Kidney glomerular epithelial cell (primary cell): ENCODE results near the gene SPECC1L.

Experiments used
- DNase-seq: peaks from one replicate; lab custom pipeline; 2025; lab: John Stamatoyannopoulos, UW

The SPECC1L gene

DNA sequence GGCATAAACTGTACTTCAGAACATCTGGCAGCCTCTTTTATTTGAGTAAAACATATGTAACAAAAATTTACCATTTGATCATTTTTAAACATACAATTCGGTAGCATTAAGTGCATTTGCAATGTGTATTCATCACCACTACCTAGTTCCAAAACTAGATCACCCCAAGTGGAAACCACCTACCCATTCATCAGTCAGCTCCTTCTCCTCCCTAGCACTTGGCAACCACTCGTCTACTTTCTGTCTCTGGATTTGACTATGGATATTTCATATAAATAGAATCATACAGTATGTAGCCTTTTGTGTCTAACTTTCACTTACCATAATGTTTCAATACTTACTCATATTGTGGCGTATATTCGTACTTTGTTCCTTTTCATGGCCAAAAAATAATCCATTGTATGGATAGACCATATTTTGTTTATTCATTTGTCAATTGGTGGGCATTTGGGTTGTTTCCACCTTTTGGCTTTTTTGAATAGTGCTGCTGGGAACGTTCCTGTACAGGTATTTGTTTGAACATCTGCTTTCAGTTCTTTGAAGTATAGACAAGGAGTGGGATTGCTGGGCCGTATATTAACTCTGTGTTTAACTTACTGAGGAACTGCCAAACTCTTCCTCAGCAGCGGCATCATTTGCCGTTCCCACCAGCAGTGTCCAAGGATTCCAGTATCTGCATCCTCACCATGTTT lies 129.5 kb downstream of the SPECC1L start:
- DNase-seq = no peak

DNA sequence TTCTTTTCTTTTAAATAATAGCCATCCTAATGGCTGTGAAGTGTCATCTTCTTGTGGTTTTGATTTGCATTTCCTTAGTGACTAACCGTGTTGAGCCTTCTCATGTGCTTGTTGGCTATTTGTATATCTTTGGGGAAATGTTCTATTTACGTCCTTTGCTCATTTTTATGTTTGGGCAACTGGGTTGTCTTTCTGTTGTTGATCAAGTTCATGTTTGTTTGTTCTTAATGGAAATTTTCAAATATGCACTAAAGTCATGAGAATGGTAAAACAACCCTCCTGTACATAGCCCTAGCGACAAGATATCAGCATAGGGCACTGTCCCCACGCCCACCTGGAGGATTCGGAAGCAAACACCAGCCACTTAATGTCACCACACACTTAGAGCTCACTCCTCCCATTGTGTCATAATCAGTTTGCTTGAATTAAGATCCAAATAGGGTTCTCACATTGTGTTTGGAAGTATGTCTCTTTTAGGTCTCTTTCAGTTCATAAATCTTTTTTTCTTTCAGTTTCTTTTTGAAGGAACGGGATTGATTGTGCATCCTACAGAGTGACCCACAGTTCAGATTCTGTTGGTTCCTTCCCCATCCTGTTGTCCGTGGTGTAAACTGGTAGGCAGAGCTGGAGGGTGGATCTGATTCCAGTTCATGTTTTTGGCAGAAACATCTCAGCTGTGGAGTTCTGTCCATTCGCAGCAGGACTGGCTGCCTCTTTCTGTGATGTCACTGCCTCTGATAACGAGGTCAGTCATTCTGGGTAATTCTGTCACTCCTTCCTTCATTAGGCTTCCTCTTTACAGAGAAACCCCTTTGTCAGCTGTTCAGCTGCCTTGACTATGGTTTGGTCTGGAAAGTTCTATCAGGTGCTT lies 130.3 kb downstream of the SPECC1L start:
- no peak for DNase-seq

DNA sequence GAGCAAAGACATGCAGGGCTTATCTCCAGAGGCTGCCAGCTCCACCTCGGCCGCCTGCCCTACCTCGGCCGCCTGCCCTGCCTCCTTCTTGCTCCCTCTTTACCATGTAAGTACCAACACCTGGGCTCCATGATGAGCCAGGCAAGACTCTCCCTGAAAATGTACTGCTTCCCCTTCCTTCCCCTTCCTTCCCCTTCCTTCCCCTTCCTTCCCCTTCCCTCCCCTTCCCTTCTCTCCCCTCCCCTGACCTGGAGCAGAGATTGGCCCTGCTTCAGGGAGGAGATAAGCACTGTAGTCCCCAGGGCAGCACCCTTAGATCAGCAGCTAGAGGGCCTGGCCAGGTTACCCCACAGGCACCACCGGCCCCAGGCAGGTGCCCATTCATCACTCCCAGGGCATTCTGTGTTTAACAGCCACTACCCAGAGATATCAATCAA lies 131.3 kb downstream of the SPECC1L start:
- DNase-seq = no peak

DNA sequence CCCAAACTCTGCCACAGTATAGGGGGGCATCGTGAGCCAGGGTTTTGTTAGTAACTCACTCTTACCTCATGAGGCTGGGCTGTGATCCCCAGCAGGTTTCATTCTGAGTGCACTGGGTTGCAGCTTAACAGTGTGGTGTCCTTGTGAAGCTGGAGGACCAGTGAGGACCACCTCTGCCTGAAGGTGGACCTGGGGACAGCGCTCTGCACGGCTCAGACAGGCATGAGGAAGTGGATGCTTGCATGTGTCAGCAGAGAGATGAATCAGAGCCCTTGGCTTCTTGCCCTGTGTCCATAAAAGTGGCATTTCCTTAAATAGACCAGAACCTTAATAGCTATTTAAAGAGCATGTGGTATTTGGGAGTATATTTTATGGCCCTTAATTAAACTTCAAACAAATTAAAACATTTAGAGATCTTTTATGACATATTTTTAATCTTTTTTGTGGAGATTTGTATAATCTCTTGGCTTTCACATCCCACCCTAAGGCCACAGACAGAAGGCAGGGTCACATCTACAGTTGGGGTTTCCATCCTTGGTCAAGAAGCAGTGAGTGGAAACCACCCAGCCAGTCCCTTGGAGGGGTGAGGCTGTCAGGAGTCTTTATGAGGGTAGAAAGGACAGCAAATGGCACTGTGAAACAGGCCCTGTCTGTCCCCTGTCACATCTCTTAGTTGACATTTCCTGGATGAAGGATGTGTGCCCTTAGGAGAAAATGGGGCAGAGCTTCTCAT lies 132.0 kb downstream of the SPECC1L start:
- peak; percentile 80 for DNase-seq

DNA sequence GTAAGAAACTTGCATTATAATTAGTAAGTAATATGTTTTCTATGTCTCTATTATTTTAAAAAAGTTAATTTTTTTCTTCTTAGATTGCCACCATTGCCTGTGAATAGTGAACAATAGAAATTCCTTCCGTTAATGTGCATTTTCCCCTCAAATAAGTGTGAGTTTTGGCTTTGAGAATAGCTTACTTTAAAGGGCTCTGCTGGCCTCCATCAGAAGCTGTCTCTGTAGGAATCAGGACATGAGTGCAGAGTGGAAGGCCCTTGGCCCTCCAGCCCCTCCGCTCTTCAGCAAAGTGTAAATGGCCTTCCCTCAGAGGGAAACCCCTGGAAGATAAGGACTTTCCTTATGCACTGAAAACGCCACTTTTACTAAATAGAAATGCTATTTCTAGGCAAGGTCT lies 132.7 kb downstream of the SPECC1L start:
- DNase-seq = no peak

DNA sequence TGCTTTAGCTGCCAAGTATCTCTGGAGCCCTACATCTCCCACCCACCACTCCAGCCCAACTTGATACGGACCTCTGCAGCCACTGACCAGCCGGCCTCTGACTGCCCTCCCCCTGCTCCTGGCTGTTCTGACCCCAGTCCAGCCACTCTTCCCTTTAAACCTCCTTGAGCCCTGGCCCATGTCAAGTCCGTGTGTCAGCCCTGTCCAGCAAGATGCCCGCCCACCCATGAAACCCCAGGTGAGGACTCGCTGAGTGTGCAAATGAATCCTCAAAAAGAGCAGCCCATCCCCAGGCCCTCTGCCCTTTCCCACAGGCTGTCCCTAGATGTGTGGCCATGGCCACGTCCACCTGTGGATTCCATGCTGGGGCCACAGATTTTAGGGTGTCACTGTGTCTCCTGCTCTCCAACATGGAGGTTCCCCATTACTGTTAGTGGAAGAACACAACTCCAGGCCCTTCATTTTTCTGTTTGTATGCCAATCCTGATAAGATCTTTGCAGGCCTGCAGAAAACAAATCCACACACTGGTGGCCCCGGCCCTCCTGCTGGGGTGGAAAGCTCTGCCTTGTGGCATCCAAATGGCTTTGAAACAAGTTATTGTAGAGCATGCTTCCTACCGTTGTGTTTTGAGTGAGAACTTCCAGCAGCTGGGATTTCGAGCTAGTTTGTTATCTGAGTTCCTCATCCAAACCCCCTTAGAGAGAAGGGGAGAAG lies 134.1 kb downstream of the SPECC1L start:
- no peak for DNase-seq

DNA sequence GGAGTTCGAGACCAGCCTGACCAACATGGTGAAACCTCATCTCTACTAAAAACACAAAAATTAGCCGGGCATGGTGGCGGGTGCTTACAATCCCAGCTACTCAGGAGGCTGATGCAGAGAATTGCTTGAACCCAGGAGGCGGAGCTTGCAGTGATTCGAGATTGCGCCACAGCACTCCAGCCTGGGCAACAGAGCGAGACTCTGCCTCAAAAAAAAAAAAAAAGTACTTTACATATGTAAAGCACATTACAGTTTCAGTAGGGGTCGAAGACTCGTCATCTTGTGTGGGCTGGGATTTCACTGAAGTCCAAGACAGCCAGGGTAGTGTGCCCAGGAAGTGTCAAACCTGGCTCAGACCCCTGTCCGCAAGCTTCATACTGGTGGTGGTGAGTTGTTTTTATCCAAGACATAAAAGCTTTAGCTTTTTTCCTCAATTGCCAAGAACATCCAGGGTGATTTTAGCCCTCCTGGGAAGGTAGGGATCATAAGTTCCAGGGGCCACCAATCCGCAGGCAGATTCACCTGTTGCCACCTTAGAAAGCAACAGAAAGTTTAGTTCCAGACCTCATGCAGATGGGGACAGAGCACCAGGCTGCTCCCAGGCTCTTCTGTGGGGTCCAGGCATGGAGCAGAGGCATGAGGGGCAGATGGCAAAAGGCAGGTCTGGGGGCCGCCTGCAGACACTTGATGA lies 135.1 kb downstream of the SPECC1L start:
- DNase-seq = no peak

DNA sequence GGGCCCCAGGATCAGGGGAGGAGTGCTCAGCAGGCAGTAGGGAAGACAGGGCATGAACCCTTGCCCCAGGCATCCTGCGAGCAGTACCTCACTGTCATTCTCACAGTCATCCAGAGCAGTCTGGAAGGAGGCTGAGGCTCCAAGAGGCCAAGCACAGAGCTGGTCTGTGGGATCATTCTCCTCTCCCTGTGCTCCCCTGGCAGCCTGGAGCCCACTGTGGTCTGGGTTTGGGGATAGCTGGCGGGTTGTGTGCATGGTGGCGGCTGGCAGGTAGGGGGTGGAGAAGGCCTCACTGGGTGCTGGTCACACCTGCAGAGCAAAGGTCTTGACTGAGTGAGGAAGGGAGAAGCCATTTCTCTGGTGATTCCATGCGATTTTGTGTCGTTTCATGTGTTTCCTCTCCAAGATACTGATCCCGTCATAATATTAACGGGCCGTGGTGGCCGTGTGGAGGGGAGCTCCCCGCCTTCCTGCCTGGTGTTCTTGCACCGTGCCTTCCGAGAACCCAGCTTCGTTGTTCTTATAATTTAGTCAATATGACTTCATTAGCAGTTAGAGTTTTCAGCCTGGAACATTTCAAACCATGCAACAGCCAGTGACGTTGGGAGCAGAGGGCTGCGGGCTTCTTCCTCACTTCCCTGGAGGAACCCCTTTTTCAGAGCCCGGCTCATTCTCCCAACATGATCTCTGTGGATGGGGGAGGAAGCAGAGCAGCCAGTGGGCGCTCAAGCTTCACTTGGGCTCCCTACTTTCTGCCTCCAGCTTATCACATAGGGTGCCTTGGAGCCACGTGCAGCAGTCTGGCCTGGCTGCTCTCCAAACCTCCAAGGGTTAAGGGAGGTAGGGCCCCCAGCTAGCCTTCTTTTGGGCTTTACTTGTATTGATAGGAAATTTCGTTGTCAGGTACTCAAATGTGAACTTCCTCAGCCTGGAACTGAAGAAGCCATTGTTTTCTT lies 136.0 kb downstream of the SPECC1L start:
- no peak for DNase-seq

DNA sequence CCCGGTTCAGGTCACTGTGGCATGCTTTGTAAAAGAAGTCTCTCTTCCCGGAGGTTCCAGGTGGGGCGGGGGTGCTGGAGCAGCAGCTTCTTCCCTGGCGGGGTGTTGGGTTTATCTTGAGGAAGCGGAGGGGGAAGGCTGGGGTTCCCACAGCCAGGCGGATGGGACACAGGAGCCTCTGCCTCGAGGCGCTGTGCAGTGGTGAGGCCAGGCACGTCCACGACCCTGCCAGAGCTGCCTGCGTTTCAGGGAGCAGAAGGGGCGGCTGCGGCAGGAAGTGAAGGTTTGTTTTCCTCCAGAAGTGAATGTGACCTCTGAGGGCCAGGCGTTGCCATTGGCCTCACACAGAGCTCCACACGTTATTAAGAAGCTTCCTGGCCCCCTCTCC lies 136.6 kb downstream of the SPECC1L start:
- DNase-seq = no peak

DNA sequence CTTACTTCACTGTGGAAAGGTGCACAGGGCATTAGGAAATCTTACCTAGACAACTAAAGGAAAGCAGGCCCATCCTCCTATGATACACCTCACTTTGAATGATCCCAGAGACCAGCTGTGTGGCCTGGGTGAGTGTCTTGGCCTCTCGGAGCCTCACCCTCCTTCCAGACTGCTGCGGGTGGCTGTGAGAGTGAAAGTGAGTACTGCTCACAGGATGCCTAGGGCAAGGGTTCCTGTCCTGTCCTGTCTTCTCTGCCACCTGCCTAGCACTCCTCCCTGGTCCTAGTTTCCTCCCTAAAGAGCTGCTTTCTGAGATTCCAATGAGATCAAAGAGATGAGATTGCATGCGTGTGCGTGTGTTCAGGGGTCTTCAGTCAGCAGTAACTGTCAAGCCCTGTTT lies 137.3 kb downstream of the SPECC1L start:
- DNase-seq = no peak

DNA sequence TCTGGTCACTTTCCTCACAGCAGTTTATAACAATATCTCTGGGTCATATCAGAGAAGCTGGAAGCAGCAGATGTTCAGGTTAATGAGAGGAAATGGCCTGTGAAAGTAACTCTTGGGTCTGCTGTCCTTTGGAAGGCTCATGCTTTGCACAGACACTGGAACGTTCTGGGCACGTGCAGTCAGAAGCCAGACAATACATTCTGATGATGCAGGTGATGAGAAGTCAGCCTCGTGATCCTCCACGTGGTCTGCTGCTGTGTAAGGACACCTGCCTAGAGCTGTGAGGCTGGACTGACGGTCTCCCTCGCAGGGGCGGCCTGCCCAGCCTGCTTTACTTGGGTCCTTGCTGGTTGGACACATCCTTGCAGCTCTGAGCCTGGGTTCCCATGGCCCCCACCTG lies 138.0 kb downstream of the SPECC1L start:
- no peak for DNase-seq

DNA sequence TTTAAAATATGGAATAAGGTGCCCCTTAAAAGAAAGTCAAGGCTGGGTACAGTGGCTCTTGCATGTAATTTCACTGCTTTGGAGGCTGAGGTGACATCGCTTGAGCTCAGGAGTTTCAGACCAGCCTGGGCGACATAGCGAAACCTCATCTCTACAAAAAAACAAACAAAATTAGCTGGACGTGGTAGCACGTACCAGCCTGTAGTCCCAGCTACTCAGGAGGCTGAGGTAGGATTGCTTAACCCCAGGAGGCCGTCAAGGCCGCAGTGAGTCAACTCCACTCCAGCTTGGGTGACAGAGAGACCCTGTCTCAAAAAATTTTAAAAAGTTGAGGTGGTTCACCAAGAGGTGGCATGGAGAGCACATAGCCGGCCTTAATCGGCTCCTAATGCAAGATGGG lies 139.1 kb downstream of the SPECC1L start:
- DNase-seq = no peak

DNA sequence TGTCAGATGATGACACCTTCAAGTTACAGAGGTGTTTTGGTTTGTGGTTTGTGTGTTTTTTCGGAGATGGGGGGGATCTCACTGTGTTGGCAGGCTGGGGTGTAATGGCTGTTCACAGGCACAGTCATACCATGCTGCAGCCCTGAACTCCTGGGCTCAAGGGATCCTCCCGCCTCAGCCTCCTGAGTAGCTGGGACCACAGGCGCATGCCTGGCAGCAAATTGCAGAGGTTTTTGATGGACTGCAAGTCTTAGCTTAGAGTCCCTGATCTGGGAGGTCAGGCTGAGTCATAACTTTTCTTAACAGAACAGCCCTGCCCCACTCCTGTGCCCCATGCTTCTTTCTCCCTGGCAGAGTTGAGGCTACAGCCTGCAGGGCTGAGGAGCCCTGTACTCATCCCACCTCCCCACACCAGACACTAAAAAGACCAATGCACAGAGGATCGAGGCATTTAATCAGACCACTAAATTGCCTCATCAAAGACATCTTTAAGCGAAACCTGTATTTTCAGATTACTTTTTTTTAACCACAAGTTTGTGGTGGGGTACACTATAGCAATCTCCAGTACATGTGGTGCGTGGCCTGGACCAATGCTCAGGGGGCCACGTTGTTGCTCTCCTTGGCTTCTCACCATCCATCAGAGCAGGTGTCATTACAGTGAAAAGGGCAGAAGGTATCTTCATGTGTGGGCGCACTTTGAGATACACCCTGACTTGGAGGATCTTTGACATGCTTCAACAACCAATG lies 139.7 kb downstream of the SPECC1L start:
- DNase-seq = no peak

DNA sequence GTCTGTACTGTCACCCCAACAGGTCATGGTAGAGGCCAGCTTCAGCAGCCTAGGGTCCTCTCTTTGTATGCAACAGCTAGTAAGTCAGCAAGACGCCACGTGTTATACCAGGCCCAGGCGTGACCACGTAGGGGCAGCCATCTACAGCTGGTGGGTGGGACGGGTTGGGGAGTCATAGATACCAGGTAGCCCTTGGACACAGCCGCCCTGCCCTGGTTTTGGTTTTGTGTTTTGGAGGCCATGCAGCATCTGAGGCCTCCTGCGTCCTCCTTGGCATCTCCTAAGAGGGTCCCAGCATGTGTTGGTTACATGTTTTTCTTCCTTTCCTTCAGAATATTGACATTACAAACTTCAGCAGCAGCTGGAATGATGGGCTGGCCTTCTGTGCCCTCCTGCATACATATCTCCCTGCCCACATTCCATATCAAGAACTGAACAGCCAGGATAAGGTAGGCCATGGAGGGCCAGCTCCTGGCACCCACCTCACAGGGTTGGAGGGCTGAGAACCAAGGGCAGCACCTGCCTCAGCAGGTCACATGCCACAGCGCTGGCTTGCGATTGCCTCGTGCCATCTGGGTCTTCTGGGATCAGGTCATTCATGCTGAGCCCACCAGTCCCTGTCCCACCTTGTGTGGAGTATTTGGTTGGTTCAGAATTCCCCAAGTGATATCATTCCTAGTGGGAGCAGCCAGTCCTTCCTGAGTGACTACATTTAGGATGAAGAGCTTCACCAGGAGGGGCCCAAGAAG lies 140.8 kb downstream of the SPECC1L start:
- no peak for DNase-seq

DNA sequence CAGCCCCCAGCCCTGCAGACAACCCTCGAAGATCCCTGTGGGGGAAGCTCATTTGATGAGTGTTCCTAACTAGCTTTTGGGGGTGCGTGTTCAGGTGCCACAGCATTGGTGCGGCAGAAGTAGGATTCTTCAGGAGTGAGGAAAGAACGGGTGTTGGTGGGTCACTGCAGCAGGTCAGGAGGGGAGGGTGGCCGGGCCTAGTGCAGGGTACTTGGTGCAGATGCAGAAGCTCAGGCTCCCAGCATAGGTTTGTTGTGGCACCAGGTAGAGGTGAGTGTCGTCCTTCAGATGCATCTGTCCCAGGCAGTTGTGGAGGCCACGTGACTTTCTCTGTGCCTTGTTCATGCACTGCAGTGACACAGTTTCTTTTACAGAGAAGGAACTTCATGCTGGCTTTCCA lies 141.6 kb downstream of the SPECC1L start:
- no peak for DNase-seq

DNA sequence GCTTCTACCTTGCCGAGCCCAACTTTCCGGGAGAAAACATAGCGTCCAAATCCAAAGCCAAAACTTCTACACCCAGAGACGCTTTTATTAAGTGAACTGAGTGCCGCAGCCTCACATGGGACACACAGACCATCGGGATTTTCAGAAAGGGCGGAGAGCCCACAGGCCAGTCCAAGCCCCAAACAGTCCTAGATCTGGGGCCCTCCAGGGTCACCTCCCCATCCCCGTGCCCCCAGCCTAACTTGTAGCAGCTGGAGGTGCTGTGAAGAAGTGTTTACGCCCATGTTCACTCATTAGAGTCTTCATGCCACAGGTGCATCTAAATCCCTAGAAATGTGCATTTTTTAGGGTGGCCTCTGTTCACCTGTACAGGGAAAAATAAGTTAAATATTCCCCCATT lies 142.6 kb downstream of the SPECC1L start:
- DNase-seq = no peak

DNA sequence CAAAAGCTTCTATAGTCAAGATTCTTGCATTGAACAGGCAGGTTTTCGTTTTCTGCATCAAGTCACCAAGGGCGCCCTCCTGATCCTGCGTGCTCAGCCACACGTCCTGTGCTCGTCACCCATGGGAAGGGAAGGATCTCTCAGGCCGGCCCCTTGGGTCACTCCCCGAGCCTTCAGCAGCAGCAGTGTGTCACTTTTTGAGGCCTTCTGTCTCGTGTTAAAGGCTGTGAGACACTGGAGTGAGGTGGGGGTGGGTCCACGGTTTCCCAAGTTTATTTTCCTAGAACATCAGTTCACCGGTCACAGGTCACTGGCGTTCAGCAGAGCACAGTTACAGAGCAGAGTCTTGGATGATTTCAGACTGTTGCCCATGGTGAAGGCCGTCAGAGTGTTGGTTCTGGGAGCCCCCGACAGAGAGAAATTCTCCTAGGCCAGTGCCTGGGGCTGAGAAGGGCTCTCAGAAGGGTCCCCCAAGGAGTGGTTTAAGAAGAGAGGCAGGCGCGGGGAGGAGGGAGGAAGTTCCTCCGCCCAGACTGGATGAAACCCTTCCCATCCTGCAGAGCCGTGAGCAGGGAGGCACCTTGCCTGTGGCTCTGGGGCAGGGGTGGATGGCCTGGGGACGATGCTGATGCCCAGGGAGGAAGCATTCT lies 143.2 kb downstream of the SPECC1L start:
- no peak for DNase-seq

DNA sequence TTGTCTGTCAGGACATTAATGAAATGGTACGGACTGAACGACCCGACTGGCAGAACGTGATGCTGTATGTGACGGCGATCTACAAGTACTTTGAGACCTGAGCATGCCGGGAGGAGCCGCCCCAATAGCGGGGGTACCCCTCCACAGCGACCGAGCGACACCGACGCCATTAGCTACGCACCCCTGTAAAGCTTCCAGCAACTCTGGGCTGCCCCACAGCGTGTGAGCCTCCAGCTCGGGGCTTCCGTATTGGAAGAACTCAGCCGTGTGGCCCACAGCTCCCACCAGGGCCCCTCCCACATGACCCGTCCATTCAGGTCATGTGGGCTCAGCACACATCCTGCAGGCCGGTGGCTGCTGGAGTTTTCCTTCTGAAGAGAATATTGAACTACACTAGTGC lies 143.9 kb downstream of the SPECC1L start:
- no peak for DNase-seq
